Measurements from ENCODE around the gene SYTL2.

Gene SYTL2

GRCh38 chr11:85748455-85748891, 62.5 kb downstream of the SYTL2 start:
- no peaks in the 10 kb centered on the region for H3K36me3 ChIP-seq (ENCODE audit: insufficient read depth, low read length)
- H3K4me2 ChIP-seq (ENCODE audit: low read depth, low read length, poor library complexity, severe bottlenecking) = no peak overlapping the region
- H3K27me3 ChIP-seq (ENCODE audit: insufficient read depth, low read length, poor library complexity, severe bottlenecking) = peaks cover 34% of the 10 kb centered on the region
- H3F3A ChIP-seq (ENCODE audit: low read depth) = peaks cover 8% of the 10 kb centered on the region; the same call in 1 of the 2 replicates
- TF ChIP-seq EZH2phosphoT487 (IDR thresholded peaks at IDR 0.05; ENCODE audit: borderline replicate concordance) = no peak
- no peak for TF ChIP-seq CTCF (conservative IDR thresholded peaks at IDR 0.05; ENCODE audit: low read length)
- no peaks in the 10 kb centered on the region for H3K79me2 ChIP-seq (ENCODE audit: insufficient read depth, low read length)
- H4K20me1 ChIP-seq (ENCODE audit: insufficient read depth, low read length, poor library complexity, severe bottlenecking) = no peaks in the 10 kb centered on the region
- H3K9ac ChIP-seq (ENCODE audit: low read depth, low read length, poor library complexity, severe bottlenecking) = no peak overlapping the region
- no peaks in the 10 kb centered on the region for H3K9me3 ChIP-seq (ENCODE audit: insufficient read depth, low read depth, low read length)
- peaks cover 63% of the 10 kb centered on the region for H3K4me1 ChIP-seq (ENCODE audit: insufficient read depth, low read length, poor library complexity, severe bottlenecking)
- H3K9me2 ChIP-seq (replicated peaks; ENCODE audit: low read depth, low read length) = no peaks in the 10 kb centered on the region
- H3K4me3 ChIP-seq (ENCODE audit: low read length, poor library complexity, severe bottlenecking) = no peak overlapping the region
- no peak overlapping the region for H2AFZ ChIP-seq (ENCODE audit: low read length)

- Histone ChIP-seq H3K4me2 (ENCODE audit: low read depth, low read length, poor library complexity, severe bottlenecking) (no peak overlapping the region), H4K20me1 (ENCODE audit: insufficient read depth, low read length, poor library complexity, severe bottlenecking) (no peaks in the 10 kb centered on the region), H3K9ac (ENCODE audit: low read depth, low read length, poor library complexity, severe bottlenecking) (no peak overlapping the region), H3K4me3 (ENCODE audit: low read length, poor library complexity, severe bottlenecking) (no peak overlapping the region), H3K36me3 (ENCODE audit: insufficient read depth, low read length) (no peaks in the 10 kb centered on the region), H3K9me3 (ENCODE audit: insufficient read depth, low read depth, low read length) (no peaks in the 10 kb centered on the region), H3K79me2 (ENCODE audit: insufficient read depth, low read length) (no peaks in the 10 kb centered on the region), H3K9me2 (replicated peaks; ENCODE audit: low read depth, low read length) (no peaks in the 10 kb centered on the region), H2AFZ (ENCODE audit: low read length) (no peak overlapping the region), H3K4me1 (ENCODE audit: insufficient read depth, low read length, poor library complexity, severe bottlenecking) (peaks cover 61% of the 10 kb centered on the region), H3K27me3 (ENCODE audit: insufficient read depth, low read length, poor library complexity, severe bottlenecking) (peaks cover 33% of the 10 kb centered on the region), H3F3A (ENCODE audit: low read depth) (peaks cover 8% of the 10 kb centered on the region; the same call in 1 of the 2 replicates)
- TF ChIP-seq EZH2phosphoT487 (IDR thresholded peaks at IDR 0.05; ENCODE audit: borderline replicate concordance) = no peak
- no peak for TF ChIP-seq CTCF (conservative IDR thresholded peaks at IDR 0.05; ENCODE audit: low read length)
These were observed 64.3 kb downstream of the SYTL2 start for GRCh38 chr11:85746670-85747069.

GRCh38 chr11:85745626-85746025, 65.3 kb downstream of the SYTL2 start:
- Histone ChIP-seq H3K4me1 (ENCODE audit: insufficient read depth, low read length, poor library complexity, severe bottlenecking) (peaks cover 61% of the 10 kb centered on the region), H3K27me3 (ENCODE audit: insufficient read depth, low read length, poor library complexity, severe bottlenecking) (peaks cover 22% of the 10 kb centered on the region), H3K36me3 (ENCODE audit: insufficient read depth, low read length) (no peaks in the 10 kb centered on the region), H3K4me3 (ENCODE audit: low read length, poor library complexity, severe bottlenecking) (peak overlapping the region; percentile 38), H3F3A (ENCODE audit: low read depth) (peaks cover 8% of the 10 kb centered on the region; the same call in 1 of the 2 replicates), H3K9me3 (ENCODE audit: insufficient read depth, low read depth, low read length) (no peaks in the 10 kb centered on the region), H3K79me2 (ENCODE audit: insufficient read depth, low read length) (no peaks in the 10 kb centered on the region), H3K4me2 (ENCODE audit: low read depth, low read length, poor library complexity, severe bottlenecking) (peak overlapping the region; percentile 52), H4K20me1 (ENCODE audit: insufficient read depth, low read length, poor library complexity, severe bottlenecking) (no peaks in the 10 kb centered on the region), H3K9me2 (replicated peaks; ENCODE audit: low read depth, low read length) (no peaks in the 10 kb centered on the region), H3K9ac (ENCODE audit: low read depth, low read length, poor library complexity, severe bottlenecking) (no peak overlapping the region), H2AFZ (ENCODE audit: low read length) (peak overlapping the region; percentile 48; the same call in 1 of the 2 replicates)
- TF ChIP-seq CTCF (conservative IDR thresholded peaks at IDR 0.05; ENCODE audit: low read length) = no peak
- no peak for TF ChIP-seq EZH2phosphoT487 (IDR thresholded peaks at IDR 0.05; ENCODE audit: borderline replicate concordance)
